ENCODE measurements around the gene OTUD7B. TPM values are rescaled to one million over a fixed set of nuclear protein-coding genes. Genes with fewer than 3 reads are reported as not detected.

OTUD7B gene
- total and polyA plus RNA-seq, 4 donors: 4.0 to 28.3 (median 17.1) TPM

GRCh38 chr1:150017206-150017750 is 6.8 kb upstream of the OTUD7B start:
- H3K27ac ChIP-seq (ENCODE audit: low read depth in 1 of 2, low read length in 1 of 2): peak overlapping the region in 1 of 2 donors; percentile 39
- DNase-seq: peak in 2 of 3 donors; percentile 24 to 48
- H3K4me3 ChIP-seq: no peak overlapping the region
- no peak overlapping the region for H3K9ac ChIP-seq (ENCODE audit: insufficient read depth in 1 of 2, low read length in 2 of 2)
- H3K27me3 ChIP-seq (ENCODE audit: control insufficient read depth in 3 of 3, insufficient read depth in 3 of 3, low read length in 2 of 3): no peaks in the 10 kb centered on the region
- TF ChIP-seq, protein P1, sequence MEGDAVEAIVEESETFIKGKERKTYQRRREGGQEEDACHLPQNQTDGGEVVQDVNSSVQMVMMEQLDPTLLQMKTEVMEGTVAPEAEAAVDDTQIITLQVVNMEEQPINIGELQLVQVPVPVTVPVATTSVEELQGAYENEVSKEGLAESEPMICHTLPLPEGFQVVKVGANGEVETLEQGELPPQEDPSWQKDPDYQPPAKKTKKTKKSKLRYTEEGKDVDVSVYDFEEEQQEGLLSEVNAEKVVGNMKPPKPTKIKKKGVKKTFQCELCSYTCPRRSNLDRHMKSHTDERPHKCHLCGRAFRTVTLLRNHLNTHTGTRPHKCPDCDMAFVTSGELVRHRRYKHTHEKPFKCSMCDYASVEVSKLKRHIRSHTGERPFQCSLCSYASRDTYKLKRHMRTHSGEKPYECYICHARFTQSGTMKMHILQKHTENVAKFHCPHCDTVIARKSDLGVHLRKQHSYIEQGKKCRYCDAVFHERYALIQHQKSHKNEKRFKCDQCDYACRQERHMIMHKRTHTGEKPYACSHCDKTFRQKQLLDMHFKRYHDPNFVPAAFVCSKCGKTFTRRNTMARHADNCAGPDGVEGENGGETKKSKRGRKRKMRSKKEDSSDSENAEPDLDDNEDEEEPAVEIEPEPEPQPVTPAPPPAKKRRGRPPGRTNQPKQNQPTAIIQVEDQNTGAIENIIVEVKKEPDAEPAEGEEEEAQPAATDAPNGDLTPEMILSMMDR (IDR thresholded peaks at IDR 0.05; ENCODE audit: control extremely low read depth, extremely low read depth): no peak
- no peaks in the 10 kb centered on the region for H3K36me3 ChIP-seq (ENCODE audit: control insufficient read depth in 4 of 4, insufficient read depth in 4 of 4, low read length in 4 of 4)
- no peaks in the 10 kb centered on the region for H3K4me1 ChIP-seq (ENCODE audit: control insufficient read depth in 5 of 5, insufficient read depth in 5 of 5, low read length in 5 of 5)
- peak; percentile 89 for ATAC-seq (ENCODE audit: insufficient read depth, low FRiP score)
- H3K9me3 ChIP-seq (ENCODE audit: control insufficient read depth in 4 of 4, insufficient read depth in 3 of 4, low read length in 3 of 4): no peaks in the 10 kb centered on the region

- H3K9ac ChIP-seq (ENCODE audit: insufficient read depth in 1 of 2, low read length in 2 of 2): no peak overlapping the region
- no peaks in the 10 kb centered on the region for H3K9me3 ChIP-seq (ENCODE audit: control insufficient read depth in 4 of 4, insufficient read depth in 3 of 4, low read length in 3 of 4)
- no peaks in the 10 kb centered on the region for H3K27me3 ChIP-seq (ENCODE audit: control insufficient read depth in 3 of 3, insufficient read depth in 3 of 3, low read length in 2 of 3)
- DNase-seq: no peak
- H3K4me3 ChIP-seq: no peak overlapping the region
- TF ChIP-seq, protein P1 (IDR thresholded peaks at IDR 0.05; ENCODE audit: control extremely low read depth, extremely low read depth): no peak
- H3K27ac ChIP-seq (ENCODE audit: low read depth in 1 of 2, low read length in 1 of 2): peak overlapping the region in 1 of 2 donors; percentile 59
- no peak for ATAC-seq (ENCODE audit: insufficient read depth, low FRiP score)
- H3K4me1 ChIP-seq (ENCODE audit: control insufficient read depth in 5 of 5, insufficient read depth in 5 of 5, low read length in 5 of 5): peaks cover 0 to 6% (median 0%) of the 10 kb centered on the region in 5 donors
- WGBS, 2 donors: 82 to 89% methylated on average over 4 of the region's 4 CpGs
- H3K36me3 ChIP-seq (ENCODE audit: control insufficient read depth in 4 of 4, insufficient read depth in 4 of 4, low read length in 4 of 4): no peaks in the 10 kb centered on the region
Measured at GRCh38 chr1:150015651-150016131, 5.2 kb upstream of the OTUD7B start.

GRCh38 chr1:150012611-150013010 is 2.1 kb upstream of the OTUD7B start:
- H3K36me3 ChIP-seq (ENCODE audit: control insufficient read depth in 4 of 4, insufficient read depth in 4 of 4, low read length in 4 of 4): no peaks in the 10 kb centered on the region
- H3K4me1 ChIP-seq (ENCODE audit: control insufficient read depth in 5 of 5, insufficient read depth in 5 of 5, low read length in 5 of 5): peaks cover 0 to 19% (median 12%) of the 10 kb centered on the region in 5 donors
- WGBS, 2 donors: 92 to 93% methylated on average over 1 of the region's 1 CpG
- no peaks in the 10 kb centered on the region for H3K9me3 ChIP-seq (ENCODE audit: control insufficient read depth in 4 of 4, insufficient read depth in 3 of 4, low read length in 3 of 4)
- ATAC-seq (ENCODE audit: insufficient read depth, low FRiP score): no peak
- H3K27ac ChIP-seq (ENCODE audit: low read depth in 1 of 2, low read length in 1 of 2): peak overlapping the region in 1 of 2 donors; percentile 52
- H3K9ac ChIP-seq (ENCODE audit: insufficient read depth in 1 of 2, low read length in 2 of 2): no peak overlapping the region
- no peak overlapping the region for H3K4me3 ChIP-seq
- TF ChIP-seq, protein P1 (IDR thresholded peaks at IDR 0.05; ENCODE audit: control extremely low read depth, extremely low read depth): no peak
- DNase-seq: no peak
- no peaks in the 10 kb centered on the region for H3K27me3 ChIP-seq (ENCODE audit: control insufficient read depth in 3 of 3, insufficient read depth in 3 of 3, low read length in 2 of 3)
